H9 (cell line): ENCODE measurements around the gene EDA. TPM values are rescaled to one million over a fixed set of nuclear protein-coding genes. Genes with fewer than 3 reads are reported as not detected.

ENCODE experiments used
- DNase-seq: peaks from one replicate; pipeline ENCODE4 v3.0.0-alpha.2; 2017
- H2AFZ ChIP-seq: one replicate; pipeline ENCODE4 v1.6.1; 2013; ENCODE audit warnings: mild to moderate bottlenecking, low read length, control low read depth, moderate library complexity
- H2AK5ac ChIP-seq: 2 replicates; pipeline ENCODE4 v1.6.1; 2013; ENCODE audit warnings: low read length, control low read depth, mixed read lengths; ENCODE audit not compliant: insufficient read length
- H2BK120ac ChIP-seq: one replicate; pipeline ENCODE4 v1.6.1; 2013; ENCODE audit warnings: low read depth, mild to moderate bottlenecking, low read length, control low read depth, inconsistent platforms; ENCODE audit not compliant: poor library complexity, severe bottlenecking
- H2BK12ac ChIP-seq: 2 replicates; pipeline ENCODE4 v1.6.1; 2013; ENCODE audit warnings: low read length, control low read depth, mixed read lengths, low read depth; ENCODE audit not compliant: insufficient read length
- H2BK15ac ChIP-seq: 2 replicates; pipeline ENCODE4 v1.6.1; 2013; ENCODE audit warnings: low read depth, low read length, control low read depth
- H2BK20ac ChIP-seq: one replicate; pipeline ENCODE4 v1.6.1; 2013; ENCODE audit warnings: low read depth, mild to moderate bottlenecking, low read length, control low read depth, inconsistent platforms; ENCODE audit not compliant: poor library complexity, severe bottlenecking
- H2BK5ac ChIP-seq: 2 replicates; pipeline ENCODE4 v1.6.1; 2013; ENCODE audit warnings: low read length, control low read depth, mixed read lengths; ENCODE audit not compliant: insufficient read length
- H3K14ac ChIP-seq: 2 replicates; pipeline ENCODE4 v1.6.1; 2013; ENCODE audit warnings: low read length, control low read depth; ENCODE audit not compliant: insufficient read depth
- H3K18ac ChIP-seq: 2 replicates; pipeline ENCODE4 v1.6.1; 2013; ENCODE audit warnings: low read depth, mild to moderate bottlenecking, mixed read lengths, low read length, control low read depth; ENCODE audit not compliant: insufficient read length
- H3K23ac ChIP-seq: 2 replicates; pipeline ENCODE4 v1.6.1; 2013; ENCODE audit warnings: low read length, control low read depth, mixed read lengths, low read depth; ENCODE audit not compliant: insufficient read length
- H3K23me2 ChIP-seq: 2 replicates; pipeline ENCODE4 v1.6.1; 2013; ENCODE audit warnings: low read depth, mild to moderate bottlenecking, mixed read lengths, low read length, control low read depth; ENCODE audit not compliant: insufficient read length, poor library complexity, severe bottlenecking
- H3K27ac ChIP-seq: 2 replicates; pipeline ENCODE4 v1.5.1; 2013; ENCODE audit warnings: low read length, control low read depth, mixed read lengths, low read depth; ENCODE audit not compliant: insufficient read length
- H3K27me3 ChIP-seq: 2 replicates; pipeline ENCODE4 v1.6.1; 2013; ENCODE audit warnings: low read length, control low read depth, inconsistent platforms; ENCODE audit not compliant: insufficient read depth
- H3K4ac ChIP-seq: 2 replicates; pipeline ENCODE4 v1.6.1; 2013; ENCODE audit warnings: low read depth, mild to moderate bottlenecking, control low read depth, inconsistent platforms, low read length, moderate library complexity
- H3K4me1 ChIP-seq: 2 replicates; pipeline ENCODE4 v1.6.1; 2013; ENCODE audit warnings: low read length, control low read depth, inconsistent platforms; ENCODE audit not compliant: insufficient read depth
- H3K4me2 ChIP-seq: 2 replicates; pipeline ENCODE4 v1.6.1; 2013; ENCODE audit warnings: low read length, control low read depth, mixed read lengths; ENCODE audit not compliant: insufficient read length, insufficient read depth
- H3K56ac ChIP-seq: 2 replicates; pipeline ENCODE4 v1.6.1; 2013; ENCODE audit warnings: low read depth, mild to moderate bottlenecking, mixed read lengths, low read length, control low read depth; ENCODE audit not compliant: insufficient read length
- H3K79me1 ChIP-seq: 2 replicates; pipeline ENCODE4 v1.6.1; 2013; ENCODE audit warnings: low read depth, mild to moderate bottlenecking, moderate library complexity, low read length, control low read depth, inconsistent platforms; ENCODE audit not compliant: insufficient read depth, poor library complexity, severe bottlenecking
- H3K79me2 ChIP-seq: 2 replicates; pipeline ENCODE4 v1.6.1; 2013; ENCODE audit warnings: low read length, control low read depth, inconsistent platforms; ENCODE audit not compliant: insufficient read depth
- H3K9ac ChIP-seq: 2 replicates; pipeline ENCODE4 v1.6.1; 2013; ENCODE audit warnings: low read length, control low read depth, mixed read lengths; ENCODE audit not compliant: insufficient read length; ENCODE audit errors: extremely low read depth
- H3K9me3 ChIP-seq: one replicate; pipeline ENCODE4 v1.6.1; 2013; ENCODE audit warnings: low read depth, low read length, inconsistent platforms; ENCODE audit not compliant: control insufficient read depth
- H3T11ph ChIP-seq: one replicate; pipeline ENCODE4 v1.6.1; 2013; ENCODE audit warnings: mild to moderate bottlenecking, low read length, control low read depth, inconsistent platforms
- H4K20me1 ChIP-seq: one replicate; pipeline ENCODE4 v1.6.1; 2013; ENCODE audit not compliant: control insufficient read depth, insufficient read length, insufficient read depth
- H4K5ac ChIP-seq: 2 replicates; pipeline ENCODE4 v1.6.1; 2013; ENCODE audit warnings: low read depth, mild to moderate bottlenecking, mixed read lengths, low read length, control low read depth; ENCODE audit not compliant: insufficient read length
- H4K8ac ChIP-seq: replicated peaks from 2 replicates; pipeline ENCODE4 v1.6.1; 2013; ENCODE audit warnings: low read length, control low read depth, mixed read lengths, low read depth; ENCODE audit not compliant: insufficient read length
- H4K91ac ChIP-seq: 2 replicates; pipeline ENCODE4 v1.6.1; 2013; ENCODE audit warnings: low read depth, mild to moderate bottlenecking, moderate library complexity, mixed read lengths, low read length, control low read depth; ENCODE audit not compliant: insufficient read length
- H3K27ac Mint-ChIP-seq, 3 experiments: 2 replicates in 2 of 3; 3 replicates in 1 of 3; pipeline ENCODE4 v1.8.0; 2020 to 2021; ENCODE audit warnings: mixed read lengths in 3 of 3, mild to moderate bottlenecking in 1 of 3, moderate library complexity in 1 of 3
- H3K27me3 Mint-ChIP-seq: 2 replicates; pipeline ENCODE4 v1.8.0; 2021; ENCODE audit warnings: low read depth, mild to moderate bottlenecking, moderate library complexity, mixed read lengths
- H3K36me3 Mint-ChIP-seq, 3 experiments: 2 replicates in 2 of 3; 3 replicates in 1 of 3; pipeline ENCODE4 v1.8.0; 2020 to 2021; ENCODE audit warnings: low read depth in 3 of 3, mixed read lengths in 3 of 3; ENCODE audit not compliant: insufficient read depth in 1 of 3
- H3K4me1 Mint-ChIP-seq, 2 experiments: 2 replicates each; pipeline ENCODE4 v1.8.0; 2020; ENCODE audit warnings: mixed read lengths in 2 of 2
- H3K4me3 Mint-ChIP-seq, 2 experiments: 2 replicates in 1 of 2; 3 replicates in 1 of 2; pipeline ENCODE4 v1.8.0; 2020 to 2021; ENCODE audit warnings: mild to moderate bottlenecking in 2 of 2, mixed read lengths in 2 of 2, moderate library complexity in 1 of 2
- H3K9me3 Mint-ChIP-seq, 2 experiments: 2 replicates in 1 of 2; 3 replicates in 1 of 2; pipeline ENCODE4 v1.8.0; 2020; ENCODE audit warnings: mild to moderate bottlenecking in 2 of 2, mixed read lengths in 2 of 2, moderate library complexity in 1 of 2
- CTCF ChIP-seq: fragments of 200-600 bp; sonication (generic); conservative IDR thresholded peaks from 3 replicates; pipeline ENCODE4 v1.8.0; 2021; ENCODE audit warnings: antibody characterized with exemption, mild to moderate bottlenecking
- WGBS: extraction: QIAGEN DNeasy Blood & Tissue Kit; methylation state at CpG from one replicate; pipeline ENCODE4 v1.1.7; 2013; ENCODE audit warnings: missing lambda C conversion rate, low lambda C conversion rate, mixed read lengths; ENCODE audit not compliant: insufficient read length; ENCODE audit errors: extremely low coverage; 5-methylcytosine and 5-hydroxymethylcytosine counted together
- total RNA-seq: library from RNA; stranded (reverse); gene quantifications from 2 replicates; pipeline ENCODE4 v1.2.1, GENCODE V29; 2021

EDA gene
- total RNA-seq, 1 experiment from 2014 or later: 7.7 TPM

- no peak overlapping the region for H3K4me2 ChIP-seq
- peaks cover 2 to 5% (median 2%) of the 10 kb centered on the region in 3 experiments; a peak in 4 of 7 replicates for H3K36me3 Mint-ChIP-seq
- H3K23me2 ChIP-seq: no peaks in the 10 kb centered on the region
- H3K4me1 Mint-ChIP-seq: no peaks in the 10 kb centered on the region; a peak in 1 of 4 replicates
- H3K4me1 ChIP-seq: no peaks in the 10 kb centered on the region
- TF ChIP-seq CTCF: no peak
- H2AFZ ChIP-seq: no peak overlapping the region
- no peak overlapping the region for H3K23ac ChIP-seq
- no peak overlapping the region for H3K4ac ChIP-seq
- no peak overlapping the region for H2BK5ac ChIP-seq
- no peaks in the 10 kb centered on the region for H4K20me1 ChIP-seq
- no peak overlapping the region for H2AK5ac ChIP-seq
- H3K79me2 ChIP-seq: no peaks in the 10 kb centered on the region
- peaks cover 69% of the 10 kb centered on the region in 2 experiments for H3K9me3 Mint-ChIP-seq
- no peak overlapping the region for H2BK12ac ChIP-seq
- no peak overlapping the region for H3K4me3 Mint-ChIP-seq
- no peaks in the 10 kb centered on the region for H3K27me3 ChIP-seq
- no peak overlapping the region for H2BK20ac ChIP-seq
- no peak overlapping the region for H3K27ac Mint-ChIP-seq
- H3T11ph ChIP-seq: no peak overlapping the region
- no peaks in the 10 kb centered on the region for H3K79me1 ChIP-seq
- no peak overlapping the region for H4K91ac ChIP-seq
- no peak overlapping the region for H4K5ac ChIP-seq
- H3K9ac ChIP-seq: no peak overlapping the region
- H4K8ac ChIP-seq: no peak overlapping the region
- H3K9me3 ChIP-seq: peaks cover 50% of the 10 kb centered on the region
- H3K56ac ChIP-seq: no peak overlapping the region
- H2BK15ac ChIP-seq: no peak overlapping the region
- H3K27ac ChIP-seq: no peak overlapping the region
- DNase-seq: no peak
- H3K18ac ChIP-seq: no peak overlapping the region
- no CpG with 5 or more reads among the region's 4 CpGs for whole genome bisulfite sequencing
- H3K27me3 Mint-ChIP-seq: peaks cover 2% of the 10 kb centered on the region; the same call in 1 of the 2 replicates
- H2BK120ac ChIP-seq: no peak overlapping the region
- no peak overlapping the region for H3K14ac ChIP-seq
Measured at GRCh38 chrX:70044541-70045245, 428.8 kb downstream of the EDA start.
